Right cardiac atrium (tissue), 5 donors: ENCODE measurements around the gene SLC35C1. TPM values are rescaled to one million over a fixed set of nuclear protein-coding genes. Genes with fewer than 3 reads are reported as not detected.
"Not testable (repeated sequence)": the region's sequence is repeated elsewhere in the genome, so short reads cannot be mapped to it uniquely, and the experiment has no call there.

ENCODE experiments used
- ATAC-seq, 2 donors: fragments of 200-7000 bp; cut with Tn5 transposase; one replicate each; pipeline versions ENCODE4 v1.8.0 to v1.9.1; 2020; ENCODE audit warnings: moderate library complexity in 2 of 2, mild to moderate bottlenecking in 1 of 2
- DNase-seq, 3 donors: peaks; one replicate each; pipeline ENCODE4 v3.0.0-alpha.2; 2020
- H3K27ac ChIP-seq: one replicate; pipeline ENCODE4 v1.5.1; 2013; ENCODE audit warnings: mild to moderate bottlenecking, low read length, control low read depth, moderate library complexity
- H3K27me3 ChIP-seq: one replicate; pipeline ENCODE4 v1.6.1; 2013; ENCODE audit not compliant: control insufficient read depth, insufficient read depth
- H3K4me1 ChIP-seq: one replicate; pipeline ENCODE4 v1.6.1; 2013; ENCODE audit warnings: low read length; ENCODE audit not compliant: control insufficient read depth, insufficient read depth
- H3K4me3 ChIP-seq: one replicate; pipeline ENCODE4 v1.5.1; 2013; ENCODE audit warnings: low read length, control low read depth
- H3K9me3 ChIP-seq: one replicate; pipeline ENCODE4 v1.6.1; 2013; ENCODE audit warnings: low read length; ENCODE audit not compliant: control insufficient read depth
- WGBS: extraction: QIAGEN DNeasy Blood & Tissue Kit; methylation state at CpG from one replicate; pipeline ENCODE4 v1.1.7; 2013; 5-methylcytosine and 5-hydroxymethylcytosine counted together
- intact Hi-C, 4 donors: fragments of 100-400 bp; cut with DNase I; formaldehyde crosslinking; loops; one replicate each; pipeline versions ENCODE4 v1.11.0 to v1.14.0; 2022 to 2023
- polyA plus RNA-seq: library from polyadenylated mRNA; stranded (reverse); fragments of 200-250 nt; gene quantifications from one replicate; pipeline ENCODE4 v1.2.3, GENCODE V29; 2013
- total RNA-seq, 4 donors: library from RNA; stranded (reverse); fragmentation: NEBNext Ultra II Directional; extraction: Animal tissue kit (Norgen Biotek cat#: 25700); gene quantifications; one replicate each; pipeline ENCODE4 v1.2.1, GENCODE V29; 2021
- donor health status: healthy with polysubstance abuse.
- donor health status: DM: no; HTN: yes; CAD: no.
- donor health status: DM: no; HTN: no; CAD: no.
- donor health status: DM: no; HTN: yes; CAD: no; lungs with severe emphysema.
- donor health status: DM: yes; HTN: yes; CAD: no.

SLC35C1 gene
- total and polyA plus RNA-seq, 5 donors = 7.3 to 11.4 (median 8.9) TPM

GRCh38 chr11:45803971-45804760 is 783 bp upstream of the SLC35C1 start:
- Histone ChIP-seq H3K4me1 (peaks cover 12% of the 10 kb centered on the region), H3K27me3 (no peaks in the 10 kb centered on the region), H3K27ac (peak overlapping the region; percentile 71), H3K4me3 (peak overlapping the region; percentile 76), H3K9me3 (no peaks in the 10 kb centered on the region)
- ATAC-seq (peak; percentile 70 to 74), DNase-seq (peak; percentile 88 to 95 (median 94))
- under 1% methylated on average over 70 of the region's 70 CpGs for WGBS
- intact Hi-C loops = no loop called here

DNA sequence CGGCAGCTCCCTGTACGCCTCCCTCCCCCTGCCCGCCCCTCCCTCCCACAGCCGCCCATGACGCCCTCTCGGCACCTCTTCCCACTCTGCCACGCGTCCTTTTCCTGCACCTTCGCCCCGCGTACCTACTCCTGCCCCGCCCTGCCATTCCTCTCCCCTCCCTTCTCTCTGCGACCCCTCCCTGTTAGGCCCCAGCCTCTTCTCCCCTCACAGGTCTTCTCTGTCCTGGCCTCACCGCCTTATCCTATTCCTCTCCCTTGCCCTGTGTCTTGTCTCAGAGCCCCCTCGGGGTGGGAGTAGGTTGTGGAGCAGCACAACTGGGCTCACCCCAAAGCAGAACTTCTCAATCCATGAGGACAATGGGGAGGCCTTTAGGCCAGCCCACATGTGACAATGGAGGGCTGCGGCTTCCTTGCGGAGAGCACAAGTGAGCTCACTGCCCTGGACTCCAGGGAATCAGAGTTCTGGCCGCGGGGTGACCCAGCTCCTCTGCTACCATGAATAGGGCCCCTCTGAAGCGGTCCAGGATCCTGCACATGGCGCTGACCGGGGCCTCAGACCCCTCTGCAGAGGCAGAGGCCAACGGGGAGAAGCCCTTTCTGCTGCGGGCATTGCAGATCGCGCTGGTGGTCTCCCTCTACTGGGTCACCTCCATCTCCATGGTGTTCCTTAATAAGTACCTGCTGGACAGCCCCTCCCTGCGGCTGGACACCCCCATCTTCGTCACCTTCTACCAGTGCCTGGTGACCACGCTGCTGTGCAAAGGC is 539 bp downstream of the SLC35C1 start:
- DNase-seq (peak; percentile 68 to 78 (median 73)), ATAC-seq (peak; percentile 10 to 46)
- peaks cover 15% of the 10 kb centered on the region for H3K4me1 ChIP-seq
- H3K9me3 ChIP-seq = no peaks in the 10 kb centered on the region
- peak overlapping the region; percentile 68 for H3K27ac ChIP-seq
- peak overlapping the region; percentile 76 for H3K4me3 ChIP-seq
- 18% methylated on average over 29 of the region's 29 CpGs for WGBS
- intact Hi-C loops = no loop called here
- no peaks in the 10 kb centered on the region for H3K27me3 ChIP-seq

- Histone ChIP-seq H3K4me3 (peak overlapping the region; percentile 76), H3K27me3 (no peaks in the 10 kb centered on the region), H3K27ac (no peak overlapping the region), H3K4me1 (peaks cover 15% of the 10 kb centered on the region), H3K9me3 (no peaks in the 10 kb centered on the region)
- ATAC-seq (no peak), DNase-seq (no peak)
- WGBS = 79% methylated on average over 20 of the region's 20 CpGs
- intact Hi-C loops = no loop called here
Measured at GRCh38 chr11:45806072-45806933, 1.4 kb downstream of the SLC35C1 start.

GRCh38 chr11:45806937-45807791 is 2.2 kb downstream of the SLC35C1 start:
- 72% methylated on average over 7 of the region's 7 CpGs for WGBS
- H3K27me3 ChIP-seq = no peaks in the 10 kb centered on the region
- no peak overlapping the region for H3K27ac ChIP-seq
- DNase-seq = no peak
- H3K4me3 ChIP-seq = no peak overlapping the region
- no peaks in the 10 kb centered on the region for H3K9me3 ChIP-seq
- intact Hi-C loops = no loop called here
- H3K4me1 ChIP-seq = peaks cover 15% of the 10 kb centered on the region
- ATAC-seq = no peak

- Histone ChIP-seq H3K4me1 (peaks cover 15% of the 10 kb centered on the region), H3K9me3 (no peaks in the 10 kb centered on the region), H3K27me3 (no peaks in the 10 kb centered on the region), H3K4me3 (no peak overlapping the region), H3K27ac (no peak overlapping the region)
- intact Hi-C loops = no loop called here
- DNase-seq (no peak), ATAC-seq (no peak)
- WGBS = 79% methylated on average over 4 of the region's 4 CpGs
Measured at GRCh38 chr11:45807792-45808238, 2.9 kb downstream of the SLC35C1 start.

DNA sequence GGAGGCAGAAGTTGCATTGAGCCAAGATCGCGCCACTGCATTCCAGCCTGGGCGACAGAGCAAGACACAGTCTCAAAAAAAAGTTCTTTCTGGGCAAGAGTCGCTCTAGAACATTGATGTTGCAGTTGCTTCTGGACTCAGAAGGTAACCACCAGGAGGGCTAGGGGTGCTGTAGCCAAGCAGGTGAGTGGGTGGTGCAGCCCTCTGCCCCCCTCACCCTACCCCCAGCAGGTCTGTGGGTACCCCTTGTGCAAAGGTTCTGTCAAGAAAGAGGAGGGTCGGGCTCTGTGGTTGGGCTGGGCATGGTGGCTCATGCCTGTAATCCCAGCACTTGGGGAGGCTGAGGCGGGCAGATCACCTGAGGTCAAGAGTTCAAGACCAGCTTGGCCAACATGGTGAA is 3.5 kb downstream of the SLC35C1 start:
- DNase-seq, H3K27me3 ChIP-seq, H3K9me3 ChIP-seq, H3K27ac ChIP-seq, intact Hi-C loops, H3K4me3 ChIP-seq, ATAC-seq: not testable (repeated sequence)
- 96% methylated on average over 6 of the region's 6 CpGs for WGBS
- H3K4me1 ChIP-seq = peaks cover 15% of the 10 kb centered on the region

GRCh38 chr11:45809456-45810395 is 4.8 kb downstream of the SLC35C1 start:
- peaks cover 15% of the 10 kb centered on the region for H3K4me1 ChIP-seq
- ATAC-seq (no peak), DNase-seq (no peak)
- no peak overlapping the region for H3K27ac ChIP-seq
- no peaks in the 10 kb centered on the region for H3K27me3 ChIP-seq
- no peak overlapping the region for H3K4me3 ChIP-seq
- whole genome bisulfite sequencing = 75% methylated on average over 11 of the region's 11 CpGs
- intact Hi-C loops = no loop called here
- H3K9me3 ChIP-seq = no peaks in the 10 kb centered on the region

GRCh38 chr11:45810431-45811108 is 5.6 kb downstream of the SLC35C1 start:
- WGBS = 88% methylated on average over 23 of the region's 23 CpGs
- H3K4me1 ChIP-seq = peaks cover 15% of the 10 kb centered on the region
- H3K9me3 ChIP-seq = no peaks in the 10 kb centered on the region
- no peak for ATAC-seq
- no peak for DNase-seq
- no peaks in the 10 kb centered on the region for H3K27me3 ChIP-seq
- no peak overlapping the region for H3K4me3 ChIP-seq
- intact Hi-C loops = no loop called here
- no peak overlapping the region for H3K27ac ChIP-seq

GRCh38 chr11:45811109-45811435 is 6.1 kb downstream of the SLC35C1 start:
- Histone ChIP-seq H3K9me3 (no peaks in the 10 kb centered on the region), H3K27ac (no peak overlapping the region), H3K4me1 (peaks cover 10% of the 10 kb centered on the region), H3K27me3 (no peaks in the 10 kb centered on the region), H3K4me3 (no peak overlapping the region)
- intact Hi-C loops = no loop called here
- DNase-seq = no peak
- no peak for ATAC-seq
- WGBS = 92% methylated on average over 17 of the region's 17 CpGs
